Liver (tissue), 3 donors: ENCODE measurements around the gene B3GNT3.

ENCODE experiments used
- ATF3 ChIP-seq: IDR thresholded peaks from 2 replicates; pipeline ENCODE4 v1.6.1; 2016; ENCODE audit warnings: antibody characterized with exemption
- EGR1 ChIP-seq, 2 donors: IDR thresholded peaks; 2 replicates each; pipeline ENCODE4 v1.6.1; 2016 to 2018; ENCODE audit warnings: antibody characterized with exemption in 2 of 2, low read depth in 2 of 2
- FOXA1 ChIP-seq: IDR thresholded peaks from 2 replicates; pipeline ENCODE4 v1.6.1; 2016; ENCODE audit warnings: antibody characterized with exemption
- GABPA ChIP-seq, 2 donors: IDR thresholded peaks in 1 of 2; conservative IDR thresholded peaks in 1 of 2; 2 replicates each; pipeline ENCODE4 v1.6.1; 2016; ENCODE audit warnings: antibody characterized with exemption in 2 of 2, mild to moderate bottlenecking in 1 of 2, moderate library complexity in 1 of 2
- JUND ChIP-seq, 2 donors: IDR thresholded peaks; 2 replicates each; pipeline ENCODE4 v1.6.1; 2016; ENCODE audit warnings: antibody characterized with exemption in 2 of 2
- RAD21 ChIP-seq, 2 donors: IDR thresholded peaks; 2 replicates each; pipeline ENCODE4 v1.6.1; 2016; ENCODE audit warnings: antibody characterized with exemption in 2 of 2, mild to moderate bottlenecking in 2 of 2
- REST ChIP-seq: IDR thresholded peaks from 2 replicates; pipeline ENCODE4 v1.6.1; 2016; ENCODE audit warnings: antibody characterized with exemption, mild to moderate bottlenecking
- RXRA ChIP-seq, 2 donors: IDR thresholded peaks; 2 replicates each; pipeline ENCODE4 v1.6.1; 2017 to 2018; ENCODE audit warnings: antibody characterized with exemption in 2 of 2, mild to moderate bottlenecking in 1 of 2
- SP1 ChIP-seq: IDR thresholded peaks from 2 replicates; pipeline ENCODE4 v1.6.1; 2018; ENCODE audit warnings: antibody characterized with exemption, mild to moderate bottlenecking
- TAF1 ChIP-seq: conservative IDR thresholded peaks from 2 replicates; pipeline ENCODE4 v1.6.1; 2016; ENCODE audit warnings: antibody characterized with exemption, mild to moderate bottlenecking
- YY1 ChIP-seq: IDR thresholded peaks from 2 replicates; pipeline ENCODE4 v1.6.1; 2016; ENCODE audit warnings: antibody characterized with exemption, mild to moderate bottlenecking
- TF ChIP-seq, protein P1 (sequence below): fragments of 150-350 bp; IDR thresholded peaks from 2 replicates; pipeline ENCODE4 v1.5.1; 2017; ENCODE audit warnings: improper control_type of control experiment, low read depth, low read length; ENCODE audit not compliant: missing input control
- TF ChIP-seq, protein P2 (sequence below): IDR thresholded peaks from 2 replicates; pipeline ENCODE4 v1.6.1; 2016; ENCODE audit warnings: antibody characterized with exemption
- TF ChIP-seq, protein P3 (sequence below): IDR thresholded peaks from 2 replicates; pipeline ENCODE4 v1.6.1; 2016; ENCODE audit warnings: antibody characterized with exemption
- donor health status: healthy.
- donor health status: healthy.

DNA sequence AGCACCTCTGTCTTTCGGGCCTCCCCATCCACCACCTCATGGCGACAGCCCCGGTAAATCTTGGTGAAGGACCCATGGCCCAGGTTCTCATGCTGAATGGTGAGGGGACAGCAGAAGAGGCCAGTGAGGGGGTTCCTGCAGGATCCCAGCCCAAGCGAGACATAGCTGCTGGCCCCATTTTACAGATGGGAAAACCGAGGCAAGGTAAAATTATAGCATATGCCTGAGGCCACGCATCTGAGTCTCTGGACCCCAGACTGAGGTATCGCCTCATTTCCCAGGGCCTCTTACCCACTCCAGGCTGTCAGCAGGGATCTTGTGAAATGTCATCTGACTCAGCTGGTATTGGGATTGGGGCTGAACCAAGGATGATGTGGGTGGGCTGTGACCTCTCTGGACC is 43.0 kb downstream of the B3GNT3 start:
- TF ChIP-seq, protein P1, sequence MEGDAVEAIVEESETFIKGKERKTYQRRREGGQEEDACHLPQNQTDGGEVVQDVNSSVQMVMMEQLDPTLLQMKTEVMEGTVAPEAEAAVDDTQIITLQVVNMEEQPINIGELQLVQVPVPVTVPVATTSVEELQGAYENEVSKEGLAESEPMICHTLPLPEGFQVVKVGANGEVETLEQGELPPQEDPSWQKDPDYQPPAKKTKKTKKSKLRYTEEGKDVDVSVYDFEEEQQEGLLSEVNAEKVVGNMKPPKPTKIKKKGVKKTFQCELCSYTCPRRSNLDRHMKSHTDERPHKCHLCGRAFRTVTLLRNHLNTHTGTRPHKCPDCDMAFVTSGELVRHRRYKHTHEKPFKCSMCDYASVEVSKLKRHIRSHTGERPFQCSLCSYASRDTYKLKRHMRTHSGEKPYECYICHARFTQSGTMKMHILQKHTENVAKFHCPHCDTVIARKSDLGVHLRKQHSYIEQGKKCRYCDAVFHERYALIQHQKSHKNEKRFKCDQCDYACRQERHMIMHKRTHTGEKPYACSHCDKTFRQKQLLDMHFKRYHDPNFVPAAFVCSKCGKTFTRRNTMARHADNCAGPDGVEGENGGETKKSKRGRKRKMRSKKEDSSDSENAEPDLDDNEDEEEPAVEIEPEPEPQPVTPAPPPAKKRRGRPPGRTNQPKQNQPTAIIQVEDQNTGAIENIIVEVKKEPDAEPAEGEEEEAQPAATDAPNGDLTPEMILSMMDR = no peak
- TF ChIP-seq TAF1 (no peak), FOXA1 (no peak), REST (no peak), SP1 (no peak), ATF3 (no peak), YY1 (no peak), JUND (IDR thresholded peaks at IDR 0.05) (no peak), RAD21 (IDR thresholded peaks at IDR 0.05) (no peak), GABPA (IDR thresholded peaks at IDR 0.05 in 1 of 2, conservative IDR thresholded peaks at IDR 0.05 in 1 of 2) (no peak), EGR1 (IDR thresholded peaks at IDR 0.05; ENCODE audit: low read depth in 2 of 2) (no peak), RXRA (IDR thresholded peaks at IDR 0.05) (no peak)
- TF ChIP-seq, protein P2, sequence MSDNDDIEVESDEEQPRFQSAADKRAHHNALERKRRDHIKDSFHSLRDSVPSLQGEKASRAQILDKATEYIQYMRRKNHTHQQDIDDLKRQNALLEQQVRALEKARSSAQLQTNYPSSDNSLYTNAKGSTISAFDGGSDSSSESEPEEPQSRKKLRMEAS = no peak
- TF ChIP-seq, protein P3, sequence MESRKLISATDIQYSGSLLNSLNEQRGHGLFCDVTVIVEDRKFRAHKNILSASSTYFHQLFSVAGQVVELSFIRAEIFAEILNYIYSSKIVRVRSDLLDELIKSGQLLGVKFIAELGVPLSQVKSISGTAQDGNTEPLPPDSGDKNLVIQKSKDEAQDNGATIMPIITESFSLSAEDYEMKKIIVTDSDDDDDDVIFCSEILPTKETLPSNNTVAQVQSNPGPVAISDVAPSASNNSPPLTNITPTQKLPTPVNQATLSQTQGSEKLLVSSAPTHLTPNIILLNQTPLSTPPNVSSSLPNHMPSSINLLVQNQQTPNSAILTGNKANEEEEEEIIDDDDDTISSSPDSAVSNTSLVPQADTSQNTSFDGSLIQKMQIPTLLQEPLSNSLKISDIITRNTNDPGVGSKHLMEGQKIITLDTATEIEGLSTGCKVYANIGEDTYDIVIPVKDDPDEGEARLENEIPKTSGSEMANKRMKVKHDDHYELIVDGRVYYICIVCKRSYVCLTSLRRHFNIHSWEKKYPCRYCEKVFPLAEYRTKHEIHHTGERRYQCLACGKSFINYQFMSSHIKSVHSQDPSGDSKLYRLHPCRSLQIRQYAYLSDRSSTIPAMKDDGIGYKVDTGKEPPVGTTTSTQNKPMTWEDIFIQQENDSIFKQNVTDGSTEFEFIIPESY = no peak
